Suppressor macrophage treated with lipopolysaccharide for 4 hours (primary cell): ENCODE measurements around the gene SLC25A10.

Experiments
- DNase-seq: peaks from one replicate; pipeline ENCODE4 v3.0.0-alpha.2; 2020

Gene SLC25A10, protein sequence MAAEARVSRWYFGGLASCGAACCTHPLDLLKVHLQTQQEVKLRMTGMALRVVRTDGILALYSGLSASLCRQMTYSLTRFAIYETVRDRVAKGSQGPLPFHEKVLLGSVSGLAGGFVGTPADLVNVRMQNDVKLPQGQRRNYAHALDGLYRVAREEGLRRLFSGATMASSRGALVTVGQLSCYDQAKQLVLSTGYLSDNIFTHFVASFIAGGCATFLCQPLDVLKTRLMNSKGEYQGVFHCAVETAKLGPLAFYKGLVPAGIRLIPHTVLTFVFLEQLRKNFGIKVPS

DNA sequence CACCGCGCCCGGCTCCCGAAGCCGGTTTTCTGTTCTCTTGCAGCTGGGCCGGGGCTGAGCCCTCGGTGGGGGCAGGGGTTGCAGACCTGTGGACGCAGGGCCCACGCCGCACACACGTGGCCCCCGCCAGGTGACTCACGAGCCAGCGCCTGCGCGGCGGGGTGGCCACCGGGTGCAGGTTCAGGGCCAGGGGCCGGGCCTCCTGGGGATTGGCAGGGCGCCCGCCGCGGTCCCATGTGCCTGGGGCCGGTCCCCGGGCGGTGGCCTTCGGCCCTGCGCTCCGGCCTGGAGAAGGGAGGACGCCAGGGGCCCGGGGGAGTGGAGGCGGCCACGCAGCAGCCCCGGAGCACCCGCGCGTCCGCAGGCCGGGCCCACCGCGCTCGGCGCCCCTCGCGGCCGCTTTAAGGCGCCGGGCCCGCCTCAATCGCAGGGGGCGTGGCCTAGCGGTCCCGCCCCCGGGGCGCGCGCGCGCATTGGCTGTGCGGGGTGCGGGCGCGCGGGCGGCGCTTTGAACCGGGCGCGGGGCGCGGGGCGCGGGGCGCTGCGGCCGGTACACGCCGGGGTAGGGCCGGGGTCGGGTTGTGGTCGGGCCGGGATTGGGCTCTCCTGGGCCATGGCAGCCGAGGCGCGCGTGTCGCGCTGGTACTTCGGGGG lies at the start of gene SLC25A10:
SLC25A10 (plus strand) TSS at position 471 of the 654 bp plus-strand sequence; CDS start at position 614, 143 bp downstream.
- peak; percentile 86 for DNase-seq

DNA sequence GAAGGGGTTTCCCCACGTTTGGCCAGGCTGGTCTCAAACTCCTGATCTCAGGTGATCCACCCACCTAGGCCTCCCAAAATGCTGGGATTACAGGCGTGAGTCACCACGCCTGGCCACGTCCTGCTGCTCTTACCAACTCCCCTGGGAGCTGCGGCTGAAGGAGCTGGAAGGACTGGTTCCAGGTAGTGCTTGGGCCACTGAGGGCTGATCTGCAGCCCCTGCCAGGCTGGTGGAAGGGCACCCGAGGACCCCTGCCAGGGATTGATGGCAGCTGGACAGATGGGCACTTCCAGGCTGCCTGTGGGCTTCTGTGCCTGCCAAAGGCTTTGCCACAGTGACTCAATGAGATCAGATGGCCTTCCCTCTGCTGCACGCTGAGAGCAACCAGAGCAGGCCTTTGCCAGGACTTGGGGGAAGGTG lies 48.0 kb upstream of the SLC25A10 start:
- no peak for DNase-seq

DNA sequence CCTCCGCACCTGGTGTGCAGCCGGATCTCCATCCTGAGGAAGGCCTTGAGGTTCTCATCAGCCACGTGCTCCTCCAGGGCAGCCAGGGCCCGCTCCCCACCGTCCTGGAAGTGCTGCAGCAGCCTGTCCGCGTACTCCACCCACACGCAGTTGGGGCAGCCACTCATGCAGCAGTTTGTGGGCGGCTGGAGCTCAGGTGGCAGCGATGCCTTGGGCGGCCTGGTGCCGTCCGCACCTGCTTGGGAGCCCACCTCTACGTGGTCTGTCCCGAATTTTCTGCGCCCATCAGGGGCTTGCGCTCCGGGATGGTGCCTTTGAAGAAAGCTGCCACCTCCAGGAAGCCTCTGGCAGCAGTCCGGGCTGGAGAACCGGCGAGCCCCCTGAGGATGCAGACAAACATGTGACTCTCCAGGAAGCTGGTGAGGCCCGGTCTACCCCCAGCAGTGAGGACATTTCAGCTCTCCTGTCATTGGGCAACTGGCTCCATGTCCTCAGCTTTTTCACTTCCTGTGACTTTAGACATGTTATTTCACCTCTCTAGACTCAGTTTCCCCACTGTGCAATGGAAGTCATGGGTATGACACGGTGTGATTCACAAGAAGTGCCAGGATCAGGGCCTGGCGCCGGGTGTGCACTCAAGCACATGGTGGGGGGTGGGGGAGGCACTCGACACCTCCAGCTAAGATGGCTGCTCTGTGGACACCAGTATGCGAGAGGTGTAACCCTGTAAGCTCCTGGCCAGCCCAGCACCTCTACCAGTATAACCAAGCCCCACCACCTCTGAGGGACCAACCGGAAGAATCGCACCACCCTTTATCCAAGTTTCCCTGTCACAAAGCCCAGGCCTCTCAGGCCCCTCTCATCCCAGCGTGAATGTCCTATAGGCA lies 46.6 kb upstream of the SLC25A10 start:
- DNase-seq, result peak; percentile 19

DNA sequence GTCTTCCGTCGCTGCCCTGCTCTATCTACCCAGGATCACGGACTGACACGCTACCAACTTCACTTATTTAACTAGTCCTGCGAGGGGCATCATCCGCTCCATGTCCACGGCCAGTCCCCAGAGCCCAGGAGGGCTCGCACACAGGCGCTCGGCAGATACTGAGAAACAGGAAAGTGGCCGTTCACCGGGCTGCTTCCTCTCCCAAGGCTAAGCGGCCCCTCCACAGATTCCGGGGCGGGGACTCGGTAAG lies 46.1 kb upstream of the SLC25A10 start:
- DNase-seq, result peak; percentile 26

DNA sequence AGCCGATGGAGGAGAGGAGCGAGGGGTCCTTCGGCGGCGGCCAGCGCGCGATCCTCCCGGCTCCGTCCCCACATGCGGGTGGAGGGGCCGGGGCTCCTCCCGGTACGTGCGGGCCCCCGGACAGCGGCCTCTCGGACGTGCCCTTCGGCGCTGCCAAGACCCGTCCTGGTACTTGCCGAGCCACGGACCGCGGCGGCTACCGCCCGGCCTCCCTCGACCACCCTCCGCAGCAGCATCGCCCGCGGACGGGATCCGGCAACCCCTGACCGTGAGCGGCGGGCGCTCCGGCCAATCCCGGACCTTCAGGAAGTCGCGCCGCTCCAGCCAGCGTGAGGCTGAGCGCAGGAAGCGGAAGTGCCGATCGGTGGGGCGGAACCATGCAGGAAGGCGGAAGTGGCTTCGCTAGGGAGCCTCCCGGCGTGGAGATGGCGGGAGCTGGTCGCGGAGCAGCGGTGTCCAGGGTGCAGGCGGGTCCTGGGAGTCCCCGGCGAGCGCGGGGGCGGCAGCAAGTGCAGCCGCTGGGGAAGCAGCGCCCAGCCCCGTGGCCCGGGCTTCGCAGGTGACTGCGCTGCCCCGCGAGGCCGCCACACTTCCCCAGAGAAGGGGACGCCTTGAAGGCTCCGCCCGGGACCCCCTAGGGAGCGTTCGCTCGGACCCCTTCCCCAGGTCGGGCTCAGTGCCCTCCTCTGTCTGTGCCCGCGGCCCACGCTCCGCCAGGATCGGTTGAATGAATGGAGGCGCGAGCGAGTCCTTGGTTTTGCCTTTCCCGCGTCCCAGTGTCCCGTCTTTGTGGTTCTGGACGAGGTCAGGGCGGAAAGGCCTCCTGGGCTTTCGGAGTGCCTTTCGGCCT lies 45.5 kb upstream of the SLC25A10 start, which contains the start of the genes CCDC137 and OXLD1:
CCDC137 (plus strand) TSS at position 396 of the 850 bp plus-strand sequence; CDS start at position 426, 30 bp downstream.
OXLD1 (minus strand) TSS at position 264 of the 850 bp plus-strand sequence; CDS start at position 236, 28 bp downstream.
- DNase-seq, result peak; percentile 98

DNA sequence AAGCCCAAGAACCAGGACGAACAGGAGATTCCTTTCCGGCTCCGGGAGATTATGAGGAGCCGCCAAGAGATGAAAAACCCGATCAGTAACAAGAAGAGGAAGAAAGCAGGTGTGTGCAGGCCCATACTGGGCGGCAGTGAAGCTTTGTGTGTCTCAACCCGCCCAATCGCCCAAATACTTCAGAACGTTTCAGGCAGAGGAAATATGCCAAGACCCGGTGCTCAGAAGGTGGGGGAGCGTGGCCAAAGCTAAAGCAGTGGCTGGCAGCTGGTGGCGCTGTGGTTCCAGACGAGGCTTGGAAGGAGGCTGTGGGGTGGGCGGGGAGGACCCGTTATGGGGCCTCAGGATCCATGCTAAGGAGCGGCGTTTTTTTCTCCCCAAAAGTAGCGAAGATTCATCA lies 44.3 kb upstream of the SLC25A10 start:
- no peak for DNase-seq

DNA sequence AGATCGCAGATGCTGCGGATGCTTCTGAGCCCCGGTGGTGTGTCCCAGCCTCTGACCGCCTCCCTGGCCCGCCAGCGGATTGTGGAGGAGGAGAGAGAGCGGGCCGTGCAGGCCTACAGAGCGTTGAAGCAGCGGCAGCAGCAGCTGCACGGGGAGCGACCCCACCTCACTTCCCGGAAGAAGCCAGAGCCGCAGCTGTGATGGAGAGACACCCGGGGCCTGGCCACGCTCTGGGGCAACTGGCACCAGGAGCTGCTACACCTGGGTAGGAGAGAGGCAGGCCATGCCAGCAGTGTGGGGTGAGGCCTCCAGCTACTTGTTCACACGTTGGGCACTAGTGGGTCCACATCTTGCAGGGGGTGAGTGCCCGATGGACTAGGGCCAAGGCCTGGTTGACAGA lies 39.6 kb upstream of the SLC25A10 start:
- no peak for DNase-seq

DNA sequence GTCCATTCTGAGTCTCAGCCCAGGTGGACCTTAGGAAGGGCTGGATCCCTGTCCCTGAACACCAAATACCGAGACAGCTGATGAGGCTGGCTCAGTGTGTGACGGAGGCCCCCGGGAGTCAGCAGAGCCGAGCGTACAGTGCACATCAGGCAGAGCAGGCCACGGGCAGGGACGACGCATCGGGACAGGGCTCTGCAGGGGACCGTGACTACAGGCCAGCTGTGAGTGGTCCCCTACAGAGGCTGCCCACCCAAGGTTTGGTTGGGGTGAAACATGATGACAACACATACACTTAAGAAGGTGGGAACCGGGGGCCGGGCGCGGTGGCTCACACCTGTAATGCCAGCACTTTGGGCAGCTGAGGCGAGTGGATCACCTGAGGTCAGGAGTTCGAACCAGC lies 39.1 kb upstream of the SLC25A10 start:
- no peak for DNase-seq

DNA sequence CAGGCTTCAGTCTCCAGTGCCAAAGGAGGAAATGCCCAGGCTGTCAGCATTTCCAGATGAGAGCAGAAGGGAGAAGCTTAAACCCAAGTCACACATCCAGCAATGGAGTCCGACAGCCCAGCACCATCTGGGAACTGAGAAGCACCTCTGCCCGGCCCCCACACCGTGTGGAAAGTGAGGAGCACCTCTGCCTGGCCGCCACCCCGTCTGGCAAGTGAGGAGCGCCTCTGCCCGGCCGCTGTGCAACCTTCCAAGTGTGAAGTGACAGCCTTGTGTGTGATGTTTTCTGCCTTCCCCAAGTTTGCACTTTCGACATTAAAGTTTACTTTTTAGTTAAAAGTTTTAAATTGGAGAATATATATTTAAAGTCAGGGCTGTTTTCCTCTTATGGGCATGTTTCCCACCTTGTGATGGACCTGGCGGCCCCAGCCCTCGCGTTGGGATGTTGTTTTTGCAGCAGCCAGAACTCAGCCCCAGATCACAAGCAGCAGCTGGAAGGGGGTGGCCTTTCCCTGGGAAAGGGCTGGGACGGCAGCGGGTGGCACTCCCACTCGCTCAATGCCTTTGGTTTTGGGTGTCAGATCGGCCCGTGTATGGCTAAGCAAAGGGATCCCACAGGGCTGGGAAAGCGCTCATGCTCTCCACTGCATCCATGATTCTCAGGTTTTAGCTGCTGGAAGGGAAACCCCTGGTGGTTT lies 38.4 kb upstream of the SLC25A10 start:
- DNase-seq, result no peak

DNA sequence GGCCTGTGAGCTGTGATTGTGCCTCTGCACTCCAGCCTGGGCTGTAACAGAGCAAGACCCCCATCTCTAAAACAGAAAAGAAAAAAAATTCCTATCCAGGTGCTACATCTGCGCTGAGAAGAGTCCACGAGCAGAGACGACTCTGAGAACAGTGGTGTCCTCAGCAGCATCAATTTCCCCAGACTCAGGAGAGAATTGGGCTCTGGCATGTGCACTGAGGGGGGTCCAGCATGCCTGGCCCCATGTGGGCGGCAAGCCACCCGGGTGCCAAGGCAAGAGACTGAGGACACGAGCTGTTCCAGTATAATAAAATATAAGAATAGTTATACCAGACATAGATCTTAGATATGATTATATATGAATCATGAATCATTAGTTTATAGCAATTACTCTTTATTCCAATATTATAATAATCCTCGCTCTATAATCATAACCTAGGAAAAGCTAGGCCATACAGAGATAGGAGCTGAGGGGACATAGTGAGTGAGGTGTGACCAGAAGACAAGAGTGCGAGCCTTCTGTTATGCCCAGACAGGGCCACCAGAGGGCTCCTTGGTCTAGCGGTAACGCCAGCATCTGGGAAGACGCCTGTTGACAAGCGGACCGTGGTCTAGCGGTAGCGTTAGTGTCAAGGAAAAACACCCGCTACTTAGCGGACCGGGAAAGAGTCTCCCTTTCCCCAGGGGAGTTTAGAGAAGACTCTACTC lies 36.4 kb upstream of the SLC25A10 start:
- peak; percentile 17 for DNase-seq

DNA sequence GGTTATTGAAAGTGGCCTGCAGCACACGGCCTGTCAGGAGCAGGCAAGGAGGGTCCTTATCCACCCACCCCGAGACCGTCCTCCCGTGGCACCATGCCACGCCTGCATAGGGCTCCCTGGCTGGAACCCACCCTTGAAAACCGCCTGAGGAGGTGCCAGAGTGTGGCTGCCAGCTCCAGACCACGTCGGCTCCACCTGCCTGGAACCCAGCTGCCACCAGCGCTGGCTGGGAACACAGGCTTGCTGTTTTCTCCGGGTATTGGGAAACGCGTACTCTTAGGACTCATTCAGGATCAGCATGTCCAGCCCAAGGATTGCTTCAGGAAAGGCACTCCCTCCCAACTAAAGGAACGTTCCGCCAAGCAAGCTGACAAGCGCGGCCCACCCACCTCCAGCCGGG lies 35.2 kb upstream of the SLC25A10 start:
- DNase-seq, result no peak

DNA sequence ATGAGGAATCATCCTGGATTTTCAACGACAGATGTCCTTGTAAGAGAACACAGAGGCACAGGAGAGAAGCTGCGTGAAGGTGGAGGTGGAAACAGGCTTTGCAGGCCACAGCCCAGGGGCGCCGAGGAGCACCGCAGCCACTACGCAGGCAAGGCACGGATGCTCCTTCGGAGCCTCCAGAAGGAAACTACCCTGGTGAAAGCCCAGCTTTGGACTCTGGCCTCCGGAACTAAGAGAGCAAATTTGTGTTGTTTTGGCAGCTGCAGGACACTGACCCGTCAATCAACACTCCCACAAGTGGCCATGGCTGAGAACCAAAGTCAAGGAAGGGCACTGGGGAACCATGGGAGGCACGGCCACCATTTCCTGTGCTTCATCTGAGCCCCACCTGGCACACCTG lies 31.9 kb upstream of the SLC25A10 start:
- DNase-seq, result no peak

DNA sequence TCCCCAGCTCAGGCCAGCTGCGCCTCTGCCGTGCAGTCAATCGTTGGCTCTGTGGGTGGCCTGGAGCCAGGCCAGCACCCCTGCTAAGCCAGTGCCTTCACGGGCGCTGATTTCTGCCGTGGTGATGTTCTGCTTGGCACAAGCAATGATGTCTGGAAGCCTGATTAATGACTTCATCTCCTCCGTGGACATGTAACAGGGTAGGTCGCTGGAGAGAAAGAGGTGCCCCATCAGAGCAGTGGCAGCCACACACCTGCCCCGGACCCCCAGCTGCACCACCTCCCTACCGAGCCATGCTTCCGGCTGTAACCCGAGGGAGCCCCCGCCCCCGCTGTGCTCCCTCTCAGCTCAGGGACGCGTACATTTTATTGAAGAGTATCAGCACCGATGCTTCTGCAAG lies 30.4 kb upstream of the SLC25A10 start:
- DNase-seq, result no peak

DNA sequence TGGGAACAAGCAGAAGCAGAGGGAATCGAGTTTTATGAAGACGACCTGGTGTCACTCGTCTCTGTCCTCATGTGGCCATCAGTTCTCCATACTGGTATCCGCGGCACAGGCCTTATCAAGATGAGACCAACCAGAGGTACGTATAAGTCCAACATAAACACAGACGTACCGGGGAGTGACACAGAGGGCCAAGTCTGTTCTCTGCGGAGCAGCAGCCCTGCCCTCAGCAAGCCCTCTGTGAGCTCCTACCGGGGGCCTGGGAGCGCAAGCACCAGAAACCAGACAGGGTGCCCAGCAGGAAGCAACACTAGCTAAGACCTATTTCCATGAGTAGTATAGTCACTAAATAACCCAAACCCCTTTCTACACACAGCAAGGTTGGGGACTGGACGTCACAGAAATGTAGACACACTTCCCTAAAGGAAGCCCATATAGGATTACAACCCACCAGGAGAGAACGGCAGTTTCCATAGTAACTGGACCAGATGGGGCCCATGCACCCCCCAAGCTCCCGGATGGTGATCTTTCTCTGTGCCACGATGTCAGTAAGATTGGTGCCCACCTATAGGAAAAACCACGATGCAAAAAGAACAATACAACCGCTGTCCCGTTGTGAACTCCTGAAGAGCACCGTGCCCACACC lies 29.4 kb upstream of the SLC25A10 start:
- no peak for DNase-seq

DNA sequence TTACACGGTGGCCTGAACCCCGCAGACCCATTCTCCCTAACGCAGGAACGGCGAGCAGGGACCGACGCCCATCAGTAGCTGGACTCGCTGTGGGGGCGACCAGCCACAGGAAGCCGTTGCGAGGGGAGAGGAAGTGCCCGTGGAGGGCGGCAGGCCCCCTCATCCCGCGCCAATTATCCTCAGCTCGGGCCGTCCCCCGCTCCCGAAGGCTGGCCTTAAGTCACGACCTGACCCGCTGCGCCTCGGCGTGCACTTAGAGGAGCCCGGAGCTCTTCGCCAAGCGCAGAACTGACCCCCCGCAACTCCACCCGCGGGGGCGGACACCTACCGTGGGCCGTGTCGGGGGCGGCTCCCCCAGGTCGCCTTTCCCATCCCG lies 28.9 kb upstream of the SLC25A10 start:
- no peak for DNase-seq

DNA sequence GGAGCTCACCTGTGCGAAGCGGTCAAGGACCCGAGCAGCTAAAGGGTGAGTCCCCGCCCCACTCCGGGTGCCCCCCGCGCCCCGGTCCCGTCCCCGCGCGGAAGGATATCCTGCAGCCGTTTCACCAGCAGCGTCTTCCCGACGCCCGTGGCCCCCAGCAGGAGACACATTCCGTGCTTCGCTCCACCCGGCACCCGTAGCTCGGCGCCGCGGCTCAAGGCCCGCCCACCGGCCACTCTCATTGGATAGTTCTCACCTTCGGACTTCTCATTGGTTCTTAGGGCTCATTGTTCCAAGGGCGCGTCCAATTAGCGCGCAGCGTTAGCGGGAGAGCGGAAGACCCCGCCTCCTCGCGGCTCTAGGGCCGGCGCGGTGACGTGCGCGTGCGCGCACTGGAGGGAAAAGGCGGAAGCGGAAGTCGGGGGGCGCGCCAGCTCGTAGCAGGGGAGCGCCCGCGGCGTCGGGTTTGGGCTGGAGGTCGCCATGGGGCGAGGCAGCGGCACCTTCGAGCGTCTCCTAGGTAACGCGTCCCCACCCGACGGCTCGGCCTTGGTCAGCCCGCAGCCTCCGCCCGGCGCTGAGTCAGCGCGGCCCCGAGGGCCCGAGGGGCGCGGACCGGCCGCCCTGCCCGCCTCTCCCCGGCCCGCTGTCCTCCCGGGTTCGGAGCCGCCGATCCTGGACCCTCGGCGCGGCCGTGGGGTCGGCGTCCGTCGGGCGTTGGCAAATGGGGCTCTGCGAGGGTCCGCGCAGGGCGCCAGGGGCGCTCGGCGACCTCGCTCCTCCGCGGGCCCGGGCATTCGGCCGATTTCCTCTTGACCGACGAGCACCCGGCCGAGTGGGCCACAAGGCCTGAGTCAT lies 28.3 kb upstream of the SLC25A10 start, which contains the start of the genes ARL16 and HGS:
ARL16 (minus strand) TSS at position 214 of the 858 bp plus-strand sequence; CDS start at position 170, 44 bp downstream.
HGS (plus strand) TSS at position 428 of the 858 bp plus-strand sequence; CDS start at position 484, 56 bp downstream.
- DNase-seq, result peak; percentile 100

DNA sequence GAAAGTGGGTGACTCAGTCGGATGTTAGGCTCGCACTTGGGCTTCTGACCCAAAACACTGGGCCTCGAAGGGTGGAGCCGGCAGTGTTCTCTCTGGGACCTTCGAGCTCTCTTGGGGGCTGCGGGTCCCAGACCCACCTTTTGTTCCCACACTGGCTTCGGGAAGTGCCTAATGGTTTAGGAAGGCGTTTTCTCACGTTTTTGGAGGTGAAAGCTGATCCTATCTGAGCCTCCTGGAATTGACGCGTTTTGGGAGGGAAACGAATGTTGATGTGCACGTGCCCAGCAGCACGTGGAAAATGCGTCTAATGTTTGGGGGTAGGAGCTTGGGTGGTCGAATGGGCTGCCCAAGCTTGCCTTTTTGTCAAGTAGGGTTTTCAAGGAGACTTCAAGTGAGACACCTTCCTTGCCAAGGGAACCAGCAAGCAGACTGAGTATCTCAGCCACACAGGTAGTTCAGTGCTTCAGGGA lies 27.6 kb upstream of the SLC25A10 start:
- DNase-seq, result no peak

DNA sequence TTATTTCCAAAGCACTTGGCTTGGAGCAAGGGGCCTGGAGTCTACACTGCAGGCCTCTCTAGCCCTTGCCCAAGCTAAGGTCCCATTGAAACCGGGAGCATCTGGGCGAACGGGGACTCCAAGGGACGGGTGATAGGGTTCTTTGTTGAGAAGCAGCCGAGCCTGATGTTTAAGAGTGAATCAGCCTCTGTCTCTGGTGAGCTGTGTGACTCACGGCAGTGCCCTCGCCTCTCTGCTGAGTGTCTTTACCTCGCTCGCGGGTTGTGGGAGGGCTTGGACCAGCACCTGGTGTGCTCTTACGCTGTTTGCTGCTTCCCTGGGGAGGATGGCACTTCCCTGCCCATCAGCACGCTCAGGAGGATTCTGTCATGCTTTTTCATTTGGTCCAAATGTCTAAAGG lies 27.0 kb upstream of the SLC25A10 start:
- DNase-seq, result peak; percentile 41

DNA sequence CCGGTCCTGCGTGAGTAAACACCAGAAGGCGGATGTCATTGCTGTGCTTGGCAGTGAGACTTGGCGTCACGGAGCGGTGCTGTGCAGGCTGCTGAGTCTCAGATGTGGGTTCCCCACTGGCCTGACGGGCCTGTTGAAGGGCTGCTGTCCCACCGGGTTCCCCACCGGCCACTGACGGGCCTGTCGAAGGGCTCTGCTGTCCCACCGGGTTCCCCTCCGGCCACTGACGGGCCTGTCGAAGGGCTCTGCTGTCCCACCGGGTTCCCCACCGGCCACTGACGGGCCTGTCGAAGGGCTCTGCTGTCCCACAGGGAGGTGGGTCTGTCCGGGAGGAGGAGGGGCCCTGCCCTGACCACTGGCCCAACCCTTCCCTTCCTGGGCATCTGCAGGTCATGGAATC lies 25.5 kb upstream of the SLC25A10 start:
- DNase-seq, result no peak
